ENCODE data around the gene FUT8.

DNA sequence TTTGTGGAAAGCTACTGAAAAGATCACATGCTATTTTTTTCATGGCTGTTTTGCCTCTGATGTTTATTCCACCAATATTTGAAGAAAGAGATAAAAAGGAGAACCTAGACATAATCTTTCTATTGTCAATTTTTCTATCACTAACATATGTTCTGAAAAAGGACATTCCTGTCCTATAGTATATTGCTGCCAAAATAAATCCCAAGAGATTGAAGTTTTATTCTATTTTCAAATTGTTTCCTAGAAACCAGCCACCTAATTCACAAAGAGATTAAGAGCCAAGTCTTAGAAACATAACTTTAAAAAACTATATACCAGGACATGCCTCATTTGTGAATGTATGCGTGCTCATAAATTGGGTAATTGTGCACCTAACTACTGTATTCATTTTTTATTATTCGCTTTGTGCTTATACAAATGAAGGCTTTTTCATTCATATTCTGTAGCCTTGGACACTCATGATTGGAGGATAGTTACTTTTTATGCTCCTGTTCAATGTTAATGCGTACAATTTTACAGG lies 200.7 kb downstream of the FUT8 start:
- TF ChIP-seq YY1 (IDR thresholded peaks at IDR 0.05; ENCODE audit: insufficient read depth, insufficient read length) (no peak), ZNF274 (IDR thresholded peaks at IDR 0.05; ENCODE audit: low read depth, low read length) (no peak), SUZ12 (IDR thresholded peaks at IDR 0.05; ENCODE audit: extremely low read depth, insufficient read depth, insufficient read length) (no peak)
